Embryonic facial prominence (tissue), 1 donor: Measurements from ENCODE around the gene GBP7.
"Not testable (repeated sequence)": the region's sequence is repeated elsewhere in the genome, so short reads cannot be mapped to it uniquely, and the experiment has no call there.

ENCODE experiments used
- DNase-seq: peaks from one replicate; pipeline ENCODE4 v3.0.0-alpha.2; 2016; ENCODE audit errors: extremely low spot score

The GBP7 gene, protein sequence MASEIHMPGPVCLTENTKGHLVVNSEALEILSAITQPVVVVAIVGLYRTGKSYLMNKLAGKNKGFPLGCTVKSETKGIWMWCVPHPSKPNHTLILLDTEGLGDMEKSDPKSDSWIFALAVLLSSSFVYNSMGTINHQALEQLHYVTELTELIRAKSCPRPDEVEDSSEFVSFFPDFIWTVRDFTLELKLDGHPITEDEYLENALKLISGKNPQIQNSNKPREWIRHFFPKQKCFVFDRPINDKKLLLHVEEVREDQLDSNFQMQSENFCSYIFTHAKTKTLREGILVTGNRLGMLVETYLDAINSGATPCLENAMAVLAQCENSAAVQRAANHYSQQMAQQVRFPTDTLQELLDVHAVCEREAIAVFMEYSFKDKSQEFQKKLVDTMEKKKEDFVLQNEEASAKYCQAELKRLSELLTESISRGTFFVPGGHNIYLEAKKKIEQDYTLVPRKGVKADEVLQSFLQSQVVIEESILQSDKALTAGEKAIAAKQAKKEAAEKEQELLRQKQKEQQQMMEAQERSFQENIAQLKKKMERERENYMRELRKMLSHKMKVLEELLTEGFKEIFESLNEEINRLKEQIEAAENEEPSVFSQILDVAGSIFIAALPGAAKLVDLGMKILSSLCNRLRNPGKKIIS

DNA sequence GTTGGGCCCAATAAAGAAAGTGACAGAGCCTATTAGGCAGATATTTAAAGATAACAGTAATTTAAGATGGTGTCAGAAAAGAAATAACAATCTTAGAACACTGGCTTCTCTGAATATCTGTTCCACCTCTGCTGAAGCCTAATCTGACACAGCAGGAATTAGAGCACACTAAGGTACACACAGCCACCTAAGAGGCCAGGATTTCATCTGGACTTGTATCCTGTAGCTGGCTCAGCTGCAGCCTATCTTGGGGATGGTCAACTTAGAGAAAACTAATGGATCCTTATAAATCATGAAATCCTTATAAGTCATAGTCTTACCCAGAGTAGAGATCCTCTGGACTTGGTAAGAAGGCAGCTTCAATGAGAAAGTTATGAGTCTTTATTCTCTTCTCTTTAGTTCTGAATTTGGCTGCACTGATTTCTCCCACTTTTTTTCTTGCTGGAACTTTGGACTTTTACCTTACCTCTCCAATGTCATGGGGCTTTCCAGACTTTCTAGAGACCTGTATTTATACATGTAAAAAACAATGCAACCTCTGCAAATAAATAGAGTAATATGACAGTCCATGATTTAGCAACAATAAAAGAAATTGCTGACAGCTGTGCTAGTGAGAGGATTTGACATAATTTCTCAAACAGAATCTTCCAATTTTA, at the start of gene GBP7:
Gene GBP7 (minus strand): TSS at position 403 of the 656 bp plus-strand sequence. CDS start 4,068 bp downstream, outside the sequence.
- DNase-seq = no peak

DNA sequence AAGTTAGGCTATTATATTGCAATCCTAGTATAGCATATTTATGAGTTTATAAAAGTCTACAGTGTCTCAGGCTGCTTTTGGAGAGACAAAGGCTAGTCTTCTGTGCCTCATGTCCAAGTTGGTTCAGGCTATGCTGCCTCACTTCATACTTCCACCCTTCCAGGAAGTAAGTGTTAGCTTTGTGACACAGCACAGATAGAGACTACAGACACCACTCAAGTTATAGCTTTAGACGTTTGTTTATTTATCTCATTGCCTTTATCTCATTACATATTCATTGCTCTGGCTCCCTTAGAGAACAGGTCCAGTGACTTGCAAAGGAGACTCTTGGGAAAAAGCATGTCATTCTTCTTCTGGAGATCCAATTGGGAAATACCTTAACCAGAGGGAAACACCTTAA, 45.5 kb upstream of the GBP7 start:
- DNase-seq = no peak

DNA sequence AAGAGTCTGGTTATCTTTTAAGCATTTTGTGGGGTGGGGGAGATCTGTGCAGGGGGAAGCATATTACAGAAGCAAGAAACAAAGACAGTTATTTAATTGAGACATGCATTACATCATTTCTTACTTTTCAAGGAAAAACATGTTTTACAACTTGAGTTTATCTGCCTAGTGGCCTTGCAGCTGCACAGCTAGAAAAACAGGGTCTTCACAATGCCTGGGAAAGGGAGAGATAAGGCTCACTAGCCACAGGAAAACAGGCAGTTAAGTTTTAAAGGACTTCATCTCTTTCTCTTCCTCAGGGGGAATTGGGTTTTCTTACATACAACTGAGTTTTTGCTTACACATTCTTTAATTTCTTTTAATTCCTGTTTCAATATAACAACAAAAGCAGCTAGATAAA, 44.0 kb upstream of the GBP7 start:
- not testable (repeated sequence) for DNase-seq

- not testable (repeated sequence) for DNase-seq
These were observed 43.1 kb upstream of the GBP7 start for GRCh38 chr1:89218941-89219340.

DNA sequence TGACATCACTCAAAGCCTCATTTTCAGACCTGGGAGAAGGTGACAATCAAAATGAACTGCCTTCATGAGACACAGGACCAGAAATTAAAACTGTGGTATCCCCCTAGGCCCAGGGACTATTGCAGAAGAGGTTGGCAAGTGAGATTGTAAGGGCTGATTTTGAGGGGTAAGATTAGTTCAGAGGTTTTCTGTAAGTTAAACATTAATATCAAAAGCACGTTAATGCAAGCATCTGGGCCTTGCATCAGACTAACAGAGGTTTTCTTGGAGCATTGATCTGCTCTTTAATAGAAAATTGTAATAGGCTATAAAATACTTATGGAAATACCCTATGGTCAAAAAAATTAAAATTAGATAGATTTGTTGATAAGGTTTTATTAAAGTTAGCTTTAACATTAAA, 37.5 kb upstream of the GBP7 start:
- no peak for DNase-seq

GRCh38 chr1:89211035-89211634, 35.3 kb upstream of the GBP7 start:
- no peak for DNase-seq

DNA sequence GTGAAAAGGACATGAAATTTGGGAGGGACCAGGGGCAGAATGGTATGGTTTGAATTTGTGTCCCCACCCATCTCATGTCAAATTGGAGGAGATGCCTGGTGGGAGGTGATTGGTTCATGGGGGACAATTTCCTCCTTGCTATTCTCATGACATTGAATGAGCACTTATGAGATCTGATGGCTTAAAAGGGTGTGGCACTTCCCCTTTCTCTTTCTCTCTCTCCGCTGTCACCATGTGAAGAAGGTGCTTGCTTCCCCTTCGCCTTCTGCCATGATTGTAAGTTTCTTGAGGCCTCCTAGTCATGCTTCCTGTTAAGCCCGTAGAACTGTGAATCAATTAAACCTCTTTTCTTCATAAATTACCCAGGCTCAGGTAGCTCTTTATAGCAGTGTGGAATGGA, 30.6 kb upstream of the GBP7 start:
- no peak for DNase-seq

GRCh38 chr1:89203166-89203565, 27.4 kb upstream of the GBP7 start:
- no peak for DNase-seq

DNA sequence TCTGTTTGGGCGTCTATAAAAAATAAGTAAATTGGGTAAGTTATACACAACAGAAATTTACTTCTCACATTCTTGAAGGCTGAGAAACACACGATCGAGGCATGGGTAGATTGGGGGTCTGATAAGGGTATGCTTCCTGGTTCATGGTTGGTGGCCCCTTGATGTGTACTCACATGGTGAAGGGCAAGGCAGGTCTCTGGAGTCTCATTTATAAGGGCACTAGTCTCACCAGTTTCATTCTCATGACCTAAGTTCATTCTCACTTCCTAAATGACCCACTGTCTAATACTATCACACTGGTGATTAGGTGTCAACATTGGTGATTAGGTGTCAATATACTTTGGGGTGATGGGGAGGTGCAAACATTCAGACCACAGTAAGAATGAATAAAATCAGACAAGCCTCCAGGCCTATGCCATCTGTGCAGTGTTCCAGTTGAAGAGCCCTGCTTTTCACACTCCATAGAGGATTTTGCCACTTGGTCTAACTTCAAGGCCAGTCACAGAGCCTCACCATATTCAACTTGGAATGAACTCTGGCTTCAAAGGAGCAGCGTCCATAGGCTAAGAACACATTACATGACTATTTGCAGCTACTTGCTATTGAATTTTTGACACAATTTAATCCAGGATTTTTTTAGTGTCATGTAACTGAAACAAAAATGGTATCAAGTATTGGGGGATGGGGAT, 25.4 kb upstream of the GBP7 start:
- DNase-seq = no peak

GRCh38 chr1:89200663-89201062, 24.9 kb upstream of the GBP7 start:
- no peak for DNase-seq

DNA sequence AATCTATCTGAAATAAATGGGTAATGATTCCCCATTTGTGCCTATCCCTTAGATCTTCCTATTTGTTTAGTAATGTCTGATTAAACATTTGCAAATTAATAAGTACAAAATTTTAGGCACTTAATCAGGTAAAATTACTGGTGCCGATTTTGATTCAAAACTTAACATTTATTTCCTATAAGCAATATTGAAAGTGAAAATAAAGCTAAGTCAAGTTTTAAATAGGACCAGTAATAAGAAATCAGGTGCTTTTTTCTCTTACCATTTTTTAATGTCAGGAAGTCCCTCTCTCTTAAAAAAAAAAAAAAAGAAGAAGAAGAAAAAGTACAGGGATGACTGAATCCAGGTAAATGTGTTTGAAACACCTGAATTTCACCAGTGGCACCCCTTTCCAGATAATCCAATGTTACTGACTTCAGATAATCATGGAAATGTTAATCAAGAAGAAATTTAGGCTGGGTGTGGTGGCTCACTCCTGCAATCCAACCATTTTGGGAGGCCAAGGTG, 23.8 kb upstream of the GBP7 start:
- no peak for DNase-seq

- no peak for DNase-seq
These were observed 22.8 kb upstream of the GBP7 start, which contains the start of gene GBP4 for GRCh38 chr1:89198491-89199072. TSS of gene GBP4 (minus strand) at chr1:89198942. CDS start at chr1:89198834, 108 bp downstream.

DNA sequence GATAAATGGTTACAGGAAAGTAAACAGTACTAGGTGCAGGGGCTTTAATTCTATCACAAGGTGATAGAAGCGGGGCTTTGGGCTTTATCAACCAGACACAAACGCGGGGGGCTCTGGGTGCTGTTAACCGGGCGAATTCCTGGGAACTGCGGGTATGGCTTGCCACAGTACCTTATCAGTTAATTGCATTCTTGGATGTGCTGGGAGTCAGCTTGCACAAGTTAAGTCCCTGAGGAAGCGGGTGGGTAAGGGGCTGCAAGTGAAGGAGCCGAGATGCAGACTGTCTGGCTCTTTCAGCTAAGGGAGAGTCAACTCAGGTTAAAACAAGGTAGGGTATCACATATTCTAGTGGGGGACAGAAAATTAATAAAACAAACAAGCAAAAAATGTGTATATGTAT, 22.3 kb upstream of the GBP7 start:
- DNase-seq = no peak

DNA sequence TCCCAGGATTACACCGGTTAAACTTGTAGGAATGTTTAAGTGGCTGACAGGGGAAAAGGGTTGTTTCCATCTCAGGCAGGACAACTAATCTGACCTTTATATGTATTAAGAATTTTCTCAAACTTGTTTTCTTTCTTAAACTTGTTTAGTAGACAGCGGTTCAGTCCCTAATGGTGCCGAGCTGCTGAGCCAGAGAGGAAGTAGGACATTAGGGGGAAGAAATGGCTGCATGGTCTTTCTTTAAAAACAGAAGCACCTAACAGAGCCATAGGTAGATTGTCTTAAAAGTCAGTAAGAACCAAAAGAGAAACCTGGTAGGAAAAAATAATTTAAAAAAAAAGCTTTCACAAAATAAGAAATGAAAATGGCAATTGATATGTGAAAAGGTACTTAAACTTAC, 19.7 kb upstream of the GBP7 start:
- DNase-seq = no peak

GRCh38 chr1:89191314-89191713, 15.5 kb upstream of the GBP7 start:
- no peak for DNase-seq

- DNase-seq = no peak
These were observed 14.2 kb upstream of the GBP7 start for GRCh38 chr1:89190017-89190416.

GRCh38 chr1:89179343-89179742, 3.5 kb upstream of the GBP7 start:
- DNase-seq = no peak

DNA sequence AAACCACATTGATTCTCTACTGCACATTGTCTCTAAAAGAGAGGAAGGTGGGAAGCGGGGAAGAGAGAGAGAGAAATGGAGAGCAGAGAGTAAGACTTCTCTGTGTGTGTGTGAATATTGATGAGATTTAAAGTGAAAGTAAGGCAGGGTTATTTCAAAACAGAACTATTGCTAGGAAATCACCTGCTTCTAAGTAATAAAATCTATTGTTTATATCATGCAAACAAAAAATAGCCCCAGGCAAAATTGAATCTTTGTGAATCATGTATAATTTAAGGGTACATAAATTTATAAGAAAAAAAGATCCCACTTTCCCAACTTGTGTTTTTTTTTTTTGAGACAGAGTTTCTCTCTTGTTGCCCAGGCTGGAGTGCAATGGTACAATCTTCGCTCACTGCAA, 1.2 kb upstream of the GBP7 start:
- no peak for DNase-seq

DNA sequence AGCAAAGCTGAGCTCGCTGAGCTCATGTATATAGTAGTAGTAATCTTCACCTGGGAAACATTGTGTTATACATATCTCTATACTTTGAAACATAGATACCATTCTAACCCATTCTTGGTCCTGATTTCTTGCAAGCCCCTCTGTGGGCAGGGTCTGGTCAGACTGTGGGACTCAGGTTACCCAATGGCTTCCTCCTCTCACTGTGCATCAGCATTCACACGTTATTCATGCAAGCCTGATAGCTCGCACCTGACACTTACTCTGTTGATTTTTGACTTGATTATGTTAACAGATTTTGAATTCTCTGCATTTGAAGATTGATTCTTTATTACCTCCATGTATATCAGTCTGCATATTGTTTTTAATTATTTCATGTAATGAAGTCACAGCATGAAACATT, 1.3 kb downstream of the GBP7 start:
- no peak for DNase-seq

DNA sequence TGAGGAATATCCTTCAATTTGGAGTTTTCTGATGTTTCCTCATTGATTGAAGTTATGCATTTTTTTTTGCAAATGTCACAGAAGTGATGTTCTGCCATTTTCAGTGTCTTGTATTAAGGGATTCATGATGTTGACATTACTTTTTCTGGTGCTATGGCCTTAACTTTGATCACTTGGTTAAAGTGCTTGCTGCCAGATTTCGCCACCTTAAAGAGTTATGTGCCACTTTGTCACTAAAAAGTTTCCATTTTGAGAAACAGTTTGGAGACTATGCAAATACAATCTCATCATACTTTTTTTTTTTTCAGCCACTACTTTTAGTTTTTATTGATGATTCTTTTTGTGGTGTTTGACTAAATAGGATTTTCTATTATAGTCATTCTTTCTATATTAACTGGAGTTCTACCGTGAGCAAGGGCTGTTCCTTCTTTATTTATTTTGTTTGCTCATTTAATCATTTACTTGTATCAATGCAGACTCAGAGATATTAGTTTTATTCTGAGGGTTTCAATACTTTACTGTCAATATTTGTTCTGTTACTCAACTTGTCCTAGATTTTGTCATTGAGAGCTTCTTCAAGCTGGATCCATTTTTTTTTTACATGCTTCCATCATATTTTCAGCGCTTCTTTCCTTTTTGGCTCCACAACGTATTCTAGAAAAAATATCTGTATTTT, 3.2 kb downstream of the GBP7 start:
- no peak for DNase-seq

- DNase-seq = no peak
These were observed 4.8 kb downstream of the GBP7 start for GRCh38 chr1:89171067-89171438.
